GM23338 (cell line): ENCODE measurements around the gene CRYAB.

Experiments
- CREB1 ChIP-seq: fragments of 250-450 bp; sonication (Bioruptor Pico); IDR thresholded peaks from 2 replicates; pipeline ENCODE4 v1.5.0; 2020; ENCODE audit warnings: low read depth, mild to moderate bottlenecking, moderate library complexity
- CTCF ChIP-seq, 2 experiments: fragments of 200-600 bp in 1 of 2; sonication (generic) in 1 of 2; conservative IDR thresholded peaks; 2 replicates each; pipeline versions ENCODE4 v1.5.1 to v1.6.1; 2016 to 2017; ENCODE audit warnings: antibody characterized with exemption in 2 of 2, low read depth in 2 of 2, mild to moderate bottlenecking in 2 of 2, moderate library complexity in 1 of 2
- EZH2 ChIP-seq: fragments of 200-600 bp; sonication (generic); IDR thresholded peaks from one replicate; pipeline ENCODE4 v1.8.0; 2017; ENCODE audit warnings: antibody characterized with exemption, mild to moderate bottlenecking, low read depth; ENCODE audit not compliant: unreplicated experiment
- EZH2phosphoT487 ChIP-seq: fragments of 200-600 bp; sonication (generic); IDR thresholded peaks from one replicate; pipeline ENCODE4 v1.8.1; 2018; ENCODE audit warnings: antibody characterized with exemption; ENCODE audit not compliant: unreplicated experiment
- JUNB ChIP-seq: IDR thresholded peaks from one replicate; pipeline ENCODE4 v1.6.1; 2016; ENCODE audit warnings: antibody characterized with exemption; ENCODE audit not compliant: unreplicated experiment
- NANOG ChIP-seq: IDR thresholded peaks from 2 replicates; pipeline ENCODE4 v1.6.1; 2016; ENCODE audit warnings: antibody characterized with exemption, borderline replicate concordance
- POLR2AphosphoS5 ChIP-seq: IDR thresholded peaks from 2 replicates; pipeline ENCODE4 v1.6.1; 2016; ENCODE audit warnings: antibody characterized with exemption, low read depth
- REST ChIP-seq: IDR thresholded peaks from one replicate; pipeline ENCODE4 v1.6.1; 2018; ENCODE audit warnings: antibody characterized with exemption; ENCODE audit not compliant: unreplicated experiment
- STAT1 ChIP-seq: IDR thresholded peaks from one replicate; pipeline ENCODE4 v1.6.1; 2016; ENCODE audit warnings: antibody characterized with exemption; ENCODE audit not compliant: unreplicated experiment
- ZNF114 ChIP-seq: fragments of 250-450 bp; sonication (Bioruptor Pico); IDR thresholded peaks from 2 replicates; pipeline ENCODE4 v1.5.0; 2020; ENCODE audit warnings: mild to moderate bottlenecking, moderate library complexity
- TF ChIP-seq, protein P1 (sequence below): IDR thresholded peaks from 2 replicates; pipeline ENCODE4 v1.6.1; 2016; ENCODE audit warnings: antibody characterized with exemption
- TF ChIP-seq, protein P2 (sequence below): fragments of 250-450 bp; sonication (Bioruptor Pico); IDR thresholded peaks from 2 replicates; pipeline ENCODE4 v1.5.0; 2020; ENCODE audit warnings: mild to moderate bottlenecking, moderate library complexity

DNA sequence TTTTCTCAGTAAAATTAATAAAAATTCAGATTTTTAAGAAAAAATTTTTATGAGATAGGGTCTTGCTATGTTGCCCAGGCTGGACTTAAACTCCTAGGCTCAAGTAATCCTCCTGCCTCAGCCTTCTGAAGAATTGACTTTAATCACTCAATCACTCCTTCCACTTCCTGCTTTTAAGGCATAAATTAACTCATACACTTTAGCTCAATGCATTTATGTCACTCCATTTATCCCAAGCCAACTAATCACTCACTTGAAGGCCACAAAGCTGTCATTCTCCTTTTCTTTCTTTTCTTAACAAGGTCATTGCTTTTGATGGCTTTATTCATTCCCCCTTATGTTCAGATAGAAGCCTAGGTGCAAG lies 41.1 kb downstream of the CRYAB start:
- TF ChIP-seq CTCF (conservative IDR thresholded peaks at IDR 0.05; ENCODE audit: low read depth in 2 of 2) (no peak), EZH2 (no peak), REST (no peak), EZH2phosphoT487 (no peak), JUNB (no peak), POLR2AphosphoS5 (no peak), CREB1 (CRISPR knock-in tag) (no peak), ZNF114 (no peak), STAT1 (no peak), NANOG (no peak)
- TF ChIP-seq, protein P1, sequence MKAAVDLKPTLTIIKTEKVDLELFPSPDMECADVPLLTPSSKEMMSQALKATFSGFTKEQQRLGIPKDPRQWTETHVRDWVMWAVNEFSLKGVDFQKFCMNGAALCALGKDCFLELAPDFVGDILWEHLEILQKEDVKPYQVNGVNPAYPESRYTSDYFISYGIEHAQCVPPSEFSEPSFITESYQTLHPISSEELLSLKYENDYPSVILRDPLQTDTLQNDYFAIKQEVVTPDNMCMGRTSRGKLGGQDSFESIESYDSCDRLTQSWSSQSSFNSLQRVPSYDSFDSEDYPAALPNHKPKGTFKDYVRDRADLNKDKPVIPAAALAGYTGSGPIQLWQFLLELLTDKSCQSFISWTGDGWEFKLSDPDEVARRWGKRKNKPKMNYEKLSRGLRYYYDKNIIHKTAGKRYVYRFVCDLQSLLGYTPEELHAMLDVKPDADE = no peak
- TF ChIP-seq, protein P2, sequence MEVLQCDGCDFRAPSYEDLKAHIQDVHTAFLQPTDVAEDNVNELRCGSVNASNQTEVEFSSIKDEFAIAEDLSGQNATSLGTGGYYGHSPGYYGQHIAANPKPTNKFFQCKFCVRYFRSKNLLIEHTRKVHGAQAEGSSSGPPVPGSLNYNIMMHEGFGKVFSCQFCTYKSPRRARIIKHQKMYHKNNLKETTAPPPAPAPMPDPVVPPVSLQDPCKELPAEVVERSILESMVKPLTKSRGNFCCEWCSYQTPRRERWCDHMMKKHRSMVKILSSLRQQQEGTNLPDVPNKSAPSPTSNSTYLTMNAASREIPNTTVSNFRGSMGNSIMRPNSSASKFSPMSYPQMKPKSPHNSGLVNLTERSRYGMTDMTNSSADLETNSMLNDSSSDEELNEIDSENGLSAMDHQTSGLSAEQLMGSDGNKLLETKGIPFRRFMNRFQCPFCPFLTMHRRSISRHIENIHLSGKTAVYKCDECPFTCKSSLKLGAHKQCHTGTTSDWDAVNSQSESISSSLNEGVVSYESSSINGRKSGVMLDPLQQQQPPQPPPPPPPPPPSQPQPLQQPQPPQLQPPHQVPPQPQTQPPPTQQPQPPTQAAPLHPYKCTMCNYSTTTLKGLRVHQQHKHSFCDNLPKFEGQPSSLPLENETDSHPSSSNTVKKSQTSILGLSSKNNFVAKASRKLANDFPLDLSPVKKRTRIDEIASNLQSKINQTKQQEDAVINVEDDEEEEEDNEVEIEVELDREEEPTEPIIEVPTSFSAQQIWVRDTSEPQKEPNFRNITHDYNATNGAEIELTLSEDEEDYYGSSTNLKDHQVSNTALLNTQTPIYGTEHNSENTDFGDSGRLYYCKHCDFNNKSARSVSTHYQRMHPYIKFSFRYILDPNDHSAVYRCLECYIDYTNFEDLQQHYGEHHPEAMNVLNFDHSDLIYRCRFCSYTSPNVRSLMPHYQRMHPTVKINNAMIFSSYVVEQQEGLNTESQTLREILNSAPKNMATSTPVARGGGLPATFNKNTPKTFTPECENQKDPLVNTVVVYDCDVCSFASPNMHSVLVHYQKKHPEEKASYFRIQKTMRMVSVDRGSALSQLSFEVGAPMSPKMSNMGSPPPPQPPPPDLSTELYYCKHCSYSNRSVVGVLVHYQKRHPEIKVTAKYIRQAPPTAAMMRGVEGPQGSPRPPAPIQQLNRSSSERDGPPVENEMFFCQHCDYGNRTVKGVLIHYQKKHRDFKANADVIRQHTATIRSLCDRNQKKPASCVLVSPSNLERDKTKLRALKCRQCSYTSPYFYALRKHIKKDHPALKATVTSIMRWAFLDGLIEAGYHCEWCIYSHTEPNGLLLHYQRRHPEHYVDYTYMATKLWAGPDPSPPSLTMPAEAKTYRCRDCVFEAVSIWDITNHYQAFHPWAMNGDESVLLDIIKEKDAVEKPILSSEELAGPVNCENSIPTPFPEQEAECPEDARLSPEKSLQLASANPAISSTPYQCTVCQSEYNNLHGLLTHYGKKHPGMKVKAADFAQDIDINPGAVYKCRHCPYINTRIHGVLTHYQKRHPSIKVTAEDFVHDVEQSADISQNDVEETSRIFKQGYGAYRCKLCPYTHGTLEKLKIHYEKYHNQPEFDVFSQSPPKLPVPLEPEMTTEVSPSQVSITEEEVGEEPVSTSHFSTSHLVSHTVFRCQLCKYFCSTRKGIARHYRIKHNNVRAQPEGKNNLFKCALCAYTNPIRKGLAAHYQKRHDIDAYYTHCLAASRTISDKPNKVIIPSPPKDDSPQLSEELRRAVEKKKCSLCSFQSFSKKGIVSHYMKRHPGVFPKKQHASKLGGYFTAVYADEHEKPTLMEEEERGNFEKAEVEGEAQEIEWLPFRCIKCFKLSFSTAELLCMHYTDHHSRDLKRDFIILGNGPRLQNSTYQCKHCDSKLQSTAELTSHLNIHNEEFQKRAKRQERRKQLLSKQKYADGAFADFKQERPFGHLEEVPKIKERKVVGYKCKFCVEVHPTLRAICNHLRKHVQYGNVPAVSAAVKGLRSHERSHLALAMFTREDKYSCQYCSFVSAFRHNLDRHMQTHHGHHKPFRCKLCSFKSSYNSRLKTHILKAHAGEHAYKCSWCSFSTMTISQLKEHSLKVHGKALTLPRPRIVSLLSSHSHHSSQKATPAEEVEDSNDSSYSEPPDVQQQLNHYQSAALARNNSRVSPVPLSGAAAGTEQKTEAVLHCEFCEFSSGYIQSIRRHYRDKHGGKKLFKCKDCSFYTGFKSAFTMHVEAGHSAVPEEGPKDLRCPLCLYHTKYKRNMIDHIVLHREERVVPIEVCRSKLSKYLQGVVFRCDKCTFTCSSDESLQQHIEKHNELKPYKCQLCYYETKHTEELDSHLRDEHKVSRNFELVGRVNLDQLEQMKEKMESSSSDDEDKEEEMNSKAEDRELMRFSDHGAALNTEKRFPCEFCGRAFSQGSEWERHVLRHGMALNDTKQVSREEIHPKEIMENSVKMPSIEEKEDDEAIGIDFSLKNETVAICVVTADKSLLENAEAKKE (CRISPR knock-in tag) = no peak
